ENCODE data around the gene FHL1. TPM values are rescaled to one million over a fixed set of nuclear protein-coding genes. Genes with fewer than 3 reads are reported as not detected.

The FHL1 gene
- total and polyA plus RNA-seq, 2 donors (not counting 3 experiments of a cell fraction or from before 2014, with no cell fraction given): 50.6 to 59.4 TPM

GRCh38 chrX:136209016-136209738 is 61.8 kb downstream of the FHL1 start:
- intact Hi-C loops (cut with micrococcal nuclease): loop anchor here (1.0 kb wide), 2 partner anchors 40 to 181 kb away; no protein-coding TSS in a partner anchor
- FAIRE-seq (peak; percentile 94), DNase-seq (ENCODE audit: low read depth, low spot score) (peak; percentile 55)
- H3K9ac ChIP-seq (replicated peaks; ENCODE audit: extremely low read depth, insufficient read depth, low read length): no peak overlapping the region
- H3K79me2 ChIP-seq (ENCODE audit: control insufficient read depth, insufficient read depth, low read length): no peaks in the 10 kb centered on the region
- CTCF ChIA-PET: interaction anchor here (0.6 to 4.3 kb wide), 20 partner anchors 9 to 184 kb away, joined by 3 to 134 read pairs (median 5); no protein-coding TSS in a partner anchor
- H2AFZ ChIP-seq (ENCODE audit: low read depth, low read length): no peak overlapping the region
- H3K4me2 ChIP-seq (ENCODE audit: insufficient read depth, low read length): no peak overlapping the region
- no peak for TF ChIP-seq POLR2A (IDR thresholded peaks at IDR 0.05; ENCODE audit: low read depth, low read length)
- no peak for TF ChIP-seq EZH2 (IDR thresholded peaks at IDR 0.05; ENCODE audit: borderline replicate concordance, low read depth, low read length, severe bottlenecking)
- peak; percentile 36 to 62 for TF ChIP-seq CTCF (IDR thresholded peaks at IDR 0.05; ENCODE audit: extremely low read depth in 1 of 2, insufficient read depth in 1 of 2, low read depth in 1 of 2, low read length in 2 of 2)
- no peak for TF ChIP-seq MYC (IDR thresholded peaks at IDR 0.05; ENCODE audit: low read depth, low read length)
- POLR2A ChIA-PET: no interaction called here
- no TSS peak for BruUV-seq (replicated peaks)
- dilution Hi-C loops (cut with MboI; ENCODE audit: extremely low pct_ligation_motif_present, low sequenced_read_pairs): no loop called here
- no peaks in the 10 kb centered on the region for H3K9me1 ChIP-seq (replicated peaks; ENCODE audit: control insufficient read depth, extremely low read depth, insufficient read depth, low read length)
- no peak overlapping the region for H3K27ac ChIP-seq (ENCODE audit: insufficient read depth, low read depth, low read length)
- no peak overlapping the region for H3K4me3 ChIP-seq (replicated peaks in 1 of 3; ENCODE audit: insufficient read depth in 1 of 3, low read depth in 1 of 3, low read length in 3 of 3)
- no peaks in the 10 kb centered on the region for H3K36me3 ChIP-seq (ENCODE audit: control insufficient read depth in 2 of 2, extremely low read depth in 1 of 2, insufficient read depth in 2 of 2, low read length in 2 of 2)
- H3K9me3 ChIP-seq (replicated peaks; ENCODE audit: control insufficient read depth, insufficient read depth, low read length): no peaks in the 10 kb centered on the region
- no peaks in the 10 kb centered on the region for H3K27me3 ChIP-seq (ENCODE audit: control insufficient read depth in 2 of 2, insufficient read depth in 2 of 2, low read length in 2 of 2)
- H3K4me1 ChIP-seq (ENCODE audit: control insufficient read depth, extremely low read depth, insufficient read depth, low read length): peaks cover 6% of the 10 kb centered on the region
- H4K20me1 ChIP-seq (replicated peaks; ENCODE audit: control insufficient read depth, extremely low read depth, insufficient read depth, low read length): no peaks in the 10 kb centered on the region

GRCh38 chrX:136209751-136210150 is 62.4 kb downstream of the FHL1 start:
- Histone ChIP-seq H3K4me2 (ENCODE audit: insufficient read depth, low read length) (no peak overlapping the region), H4K20me1 (replicated peaks; ENCODE audit: control insufficient read depth, extremely low read depth, insufficient read depth, low read length) (no peaks in the 10 kb centered on the region), H3K4me1 (ENCODE audit: control insufficient read depth, extremely low read depth, insufficient read depth, low read length) (peaks cover 4% of the 10 kb centered on the region), H3K27ac (ENCODE audit: insufficient read depth, low read depth, low read length) (no peak overlapping the region), H3K9ac (replicated peaks; ENCODE audit: extremely low read depth, insufficient read depth, low read length) (no peak overlapping the region), H3K4me3 (replicated peaks in 1 of 3; ENCODE audit: insufficient read depth in 1 of 3, low read depth in 1 of 3, low read length in 3 of 3) (no peak overlapping the region), H3K79me2 (ENCODE audit: control insufficient read depth, insufficient read depth, low read length) (no peaks in the 10 kb centered on the region), H3K9me1 (replicated peaks; ENCODE audit: control insufficient read depth, extremely low read depth, insufficient read depth, low read length) (no peaks in the 10 kb centered on the region), H3K36me3 (ENCODE audit: control insufficient read depth in 2 of 2, extremely low read depth in 1 of 2, insufficient read depth in 2 of 2, low read length in 2 of 2) (no peaks in the 10 kb centered on the region), H3K27me3 (ENCODE audit: control insufficient read depth in 2 of 2, insufficient read depth in 2 of 2, low read length in 2 of 2) (no peaks in the 10 kb centered on the region), H3K9me3 (replicated peaks; ENCODE audit: control insufficient read depth, insufficient read depth, low read length) (no peaks in the 10 kb centered on the region), H2AFZ (ENCODE audit: low read depth, low read length) (no peak overlapping the region)
- BruUV-seq (replicated peaks): no TSS peak
- DNase-seq (ENCODE audit: low read depth, low spot score) (no peak), FAIRE-seq (peak; percentile 63)
- ChIA-PET CTCF (interaction anchor here (1.0 to 4.3 kb wide), 15 partner anchors 10 to 184 kb away, joined by 3 to 134 read pairs (median 5); no protein-coding TSS in a partner anchor), POLR2A (no interaction called here)
- dilution Hi-C loops (cut with MboI; ENCODE audit: extremely low pct_ligation_motif_present, low sequenced_read_pairs): no loop called here
- intact Hi-C loops (cut with micrococcal nuclease): loop anchor here (1.0 kb wide), 2 partner anchors 40 to 181 kb away; no protein-coding TSS in a partner anchor
- no peak for TF ChIP-seq EZH2 (IDR thresholded peaks at IDR 0.05; ENCODE audit: borderline replicate concordance, low read depth, low read length, severe bottlenecking)
- no peak for TF ChIP-seq GATA2 (IDR thresholded peaks at IDR 0.05; ENCODE audit: insufficient read depth, insufficient read length, low read depth, low read length)
- no peak for TF ChIP-seq CTCF (IDR thresholded peaks at IDR 0.05; ENCODE audit: extremely low read depth in 1 of 2, insufficient read depth in 1 of 2, low read depth in 1 of 2, low read length in 2 of 2)
- no peak for TF ChIP-seq POLR2AphosphoS5 (IDR thresholded peaks at IDR 0.05; ENCODE audit: insufficient read depth, low read depth, low read length)
- no peak for TF ChIP-seq MAX (IDR thresholded peaks at IDR 0.05; ENCODE audit: insufficient read depth, insufficient read length)
- no peak for TF ChIP-seq FOS (IDR thresholded peaks at IDR 0.05; ENCODE audit: borderline replicate concordance, insufficient read depth, low read length)
- no peak for TF ChIP-seq JUN (IDR thresholded peaks at IDR 0.05; ENCODE audit: borderline replicate concordance, insufficient read depth, insufficient read length, low read depth)
- TF ChIP-seq POLR2A (IDR thresholded peaks at IDR 0.05; ENCODE audit: low read depth, low read length): no peak
